HCT116 (cell line): Measurements from ENCODE around the gene FAM83D. TPM values are rescaled to one million over a fixed set of nuclear protein-coding genes. Genes with fewer than 3 reads are reported as not detected.

ENCODE experiments used
- ATAC-seq: fragments of 200-7000 bp; cut with Tn5 transposase; 2 replicates; pipeline ENCODE4 v1.9.1; 2020; ENCODE audit warnings: mild to moderate bottlenecking, moderate library complexity
- BruUV-seq: library from RNA; stranded (reverse); fragments of 400-500 nt; replicated peaks from 2 replicates; lab custom pipeline; 2021; lab: Mats Ljungman, UMichigan
- CTCF ChIA-PET: fragments of 300-600 bp; sonication (Branson Sonifier 250); formaldehyde crosslinking; loops from one replicate; lab custom pipeline; 2021; ENCODE audit warnings: antibody characterized with exemption; lab: Charles Lee
- POLR2A ChIA-PET: fragments of 300-600, 350-600 bp; sonication (Branson Sonifier 250); formaldehyde crosslinking; loops from one replicate; lab custom pipeline; 2021; ENCODE audit warnings: antibody characterized with exemption; lab: Charles Lee
- RAD21 ChIA-PET, 2 experiments: fragments of 300-600 bp; sonication (Branson Sonifier 250); formaldehyde crosslinking; loops; one replicate each; lab custom pipeline; 2023; ENCODE audit warnings: low total read pairs in 2 of 2; ENCODE audit not compliant: uncharacterized antibody in 2 of 2, unreplicated experiment in 2 of 2, low non-redundant PET in 1 of 2; lab: Charles Lee
- DNase-seq: peaks from one replicate; pipeline ENCODE4 v3.0.0-alpha.2; 2010; ENCODE audit warnings: low read depth, low spot score
- H2AFZ ChIP-seq: fragments of 200-600 bp; shearing (Covaris generic), sonication (generic); 2 replicates; pipeline ENCODE4 v1.6.1; 2017; ENCODE audit warnings: low read depth, mixed run types, mixed read lengths, antibody characterized with exemption, low read length; ENCODE audit not compliant: poor library complexity, severe bottlenecking
- H3K27ac ChIP-seq: 2 replicates; pipeline ENCODE4 v1.5.1; 2012; ENCODE audit warnings: low read depth, low read length
- H3K27me3 ChIP-seq: fragments of 200-600 bp; sonication (generic); 2 replicates; pipeline ENCODE4 v1.6.1; 2016; ENCODE audit warnings: mixed run types, low read length, mixed read lengths; ENCODE audit not compliant: insufficient read depth
- H3K36me3 ChIP-seq, 2 experiments: fragments of 200-500 bp in 1 of 2; fragments of 200-600 bp in 1 of 2; sonication (Bioruptor generic) in 1 of 2; sonication (generic) in 1 of 2; 2 replicates each; pipeline versions ENCODE4 v1.5.1 to v1.6.1; 2014 to 2016; ENCODE audit warnings: low read length in 2 of 2, inconsistent platforms in 1 of 2, mixed read lengths in 1 of 2, mixed run types in 1 of 2; ENCODE audit not compliant: insufficient read depth in 2 of 2, control insufficient read depth in 1 of 2
- H3K4me1 ChIP-seq, 2 experiments: fragments of 200-600 bp in 1 of 2; sonication (generic) in 1 of 2; 2 replicates each; pipeline versions ENCODE4 v1.5.1 to v1.6.1; 2012 to 2017; ENCODE audit warnings: low read length in 2 of 2, inconsistent platforms in 1 of 2, mild to moderate bottlenecking in 1 of 2, mixed read lengths in 1 of 2, mixed run types in 1 of 2, moderate library complexity in 1 of 2; ENCODE audit not compliant: insufficient read depth in 2 of 2, control insufficient read depth in 1 of 2
- H3K4me2 ChIP-seq: fragments of 200-600 bp; sonication (generic); 2 replicates; pipeline ENCODE4 v1.6.1; 2017; ENCODE audit warnings: mixed run types, low read length, mixed read lengths
- H3K4me3 ChIP-seq, 2 experiments: fragments of 200-600 bp in 1 of 2; sonication (generic) in 1 of 2; replicated peaks in 1 of 2; 2 replicates each; pipeline ENCODE4 v1.5.1; 2011 to 2016; ENCODE audit warnings: low read length in 2 of 2, control low read depth in 1 of 2, low read depth in 1 of 2, mild to moderate bottlenecking in 1 of 2, mixed read lengths in 1 of 2, mixed run types in 1 of 2
- H3K79me2 ChIP-seq: fragments of 200-600 bp; sonication (generic); 2 replicates; pipeline ENCODE4 v1.6.1; 2017; ENCODE audit warnings: mild to moderate bottlenecking, mixed run types, low read length, moderate library complexity, mixed read lengths; ENCODE audit not compliant: insufficient read depth
- H3K9ac ChIP-seq: fragments of 200-600 bp; sonication (generic); 2 replicates; pipeline ENCODE4 v1.6.1; 2016; ENCODE audit warnings: low read length, mixed read lengths
- H3K9me2 ChIP-seq: fragments of 200-600 bp; sonication (generic), shearing (Covaris generic); 2 replicates; pipeline ENCODE4 v1.6.1; 2017; ENCODE audit warnings: mixed run types, mild to moderate bottlenecking, moderate library complexity; ENCODE audit not compliant: insufficient read depth
- H3K9me3 ChIP-seq, 2 experiments: fragments of 200-500 bp in 1 of 2; fragments of 200-600 bp in 1 of 2; sonication (Bioruptor generic) in 1 of 2; sonication (generic) in 1 of 2; 2 replicates each; pipeline ENCODE4 v1.6.1; 2014 to 2017; ENCODE audit warnings: low read length in 2 of 2, mixed read lengths in 2 of 2, inconsistent platforms in 1 of 2, low read depth in 1 of 2, mild to moderate bottlenecking in 1 of 2, mixed run types in 1 of 2, moderate library complexity in 1 of 2; ENCODE audit not compliant: control insufficient read depth in 1 of 2, insufficient read depth in 1 of 2
- H4K20me1 ChIP-seq: fragments of 200-600 bp; sonication (generic), shearing (Covaris generic); 2 replicates; pipeline ENCODE4 v1.6.1; 2017; ENCODE audit warnings: mixed run types, mild to moderate bottlenecking, moderate library complexity; ENCODE audit not compliant: insufficient read depth
- CEBPB ChIP-seq: IDR thresholded peaks from 2 replicates; pipeline ENCODE4 v1.6.1; 2012; ENCODE audit warnings: low read depth
- EZH2phosphoT487 ChIP-seq: fragments of 200-600 bp; IDR thresholded peaks from 2 replicates; pipeline ENCODE4 v1.6.1; 2018; ENCODE audit warnings: antibody characterized with exemption, borderline replicate concordance
- FOSL1 ChIP-seq: IDR thresholded peaks from 2 replicates; pipeline ENCODE4 v1.6.1; 2012; ENCODE audit warnings: low read depth
- JUND ChIP-seq: IDR thresholded peaks from 2 replicates; pipeline ENCODE4 v1.6.1; 2012
- TCF7L2 ChIP-seq: IDR thresholded peaks from 2 replicates; pipeline ENCODE4 v1.7.0; 2011; ENCODE audit warnings: borderline replicate concordance, inconsistent platforms; ENCODE audit not compliant: insufficient read depth, insufficient read length; ENCODE audit errors: extremely low read depth
- intact Hi-C: fragments of 100-400 bp; cut with micrococcal nuclease; formaldehyde crosslinking; loops from 2 replicates; pipeline ENCODE4 v1.10.0; 2022
- total RNA-seq: library from RNA; stranded (reverse); gene quantifications from one replicate; pipeline ENCODE4 v1.2.1, GENCODE V29; 2021; ENCODE audit not compliant: unreplicated experiment

Gene FAM83D
- total RNA-seq, 1 experiment from 2014 or later, result 51.1 TPM

DNA sequence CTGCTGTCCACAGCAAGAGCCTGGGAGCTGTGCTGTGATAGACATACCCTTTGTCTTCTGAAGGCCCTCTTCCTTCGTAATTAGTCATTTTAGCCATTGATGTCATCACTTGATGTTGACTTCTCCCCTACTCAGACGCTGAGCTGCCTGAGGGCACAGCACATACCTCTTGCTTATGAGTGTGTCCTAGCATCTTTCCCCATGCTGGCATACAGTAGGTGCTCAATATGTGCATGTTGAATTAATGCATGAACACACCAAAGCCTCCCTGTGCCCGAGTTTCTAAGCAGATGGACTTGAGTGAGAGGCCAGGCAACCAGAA is 35.8 kb upstream of the FAM83D start:
- Histone ChIP-seq H2AFZ (no peak overlapping the region), H3K27ac (no peak overlapping the region), H3K27me3 (no peaks in the 10 kb centered on the region), H3K9me3 (no peaks in the 10 kb centered on the region), H3K4me1 (peaks cover 5 to 17% of the 10 kb centered on the region in 2 experiments; a peak in 3 of 4 replicates), H3K4me2 (no peak overlapping the region), H3K9ac (no peak overlapping the region), H3K4me3 (no peak overlapping the region), H3K79me2 (no peaks in the 10 kb centered on the region), H4K20me1 (no peaks in the 10 kb centered on the region), H3K9me2 (no peaks in the 10 kb centered on the region), H3K36me3 (no peaks in the 10 kb centered on the region)
- DNase-seq (no peak), ATAC-seq (no peak)
- intact Hi-C loops, result loop anchor here (5.0 kb wide), 1 partner anchor 157 kb away; no protein-coding TSS in a partner anchor
- RAD21 ChIA-PET, result no interaction called here
- CTCF ChIA-PET, result no interaction called here
- BruUV-seq, result no TSS peak
- POLR2A ChIA-PET, result no interaction called here
- TF ChIP-seq TCF7L2, result no peak
- TF ChIP-seq CEBPB, result no peak
- TF ChIP-seq JUND, result no peak
- no peak for TF ChIP-seq EZH2phosphoT487
- TF ChIP-seq, all 23 proteins: peak for 0

DNA sequence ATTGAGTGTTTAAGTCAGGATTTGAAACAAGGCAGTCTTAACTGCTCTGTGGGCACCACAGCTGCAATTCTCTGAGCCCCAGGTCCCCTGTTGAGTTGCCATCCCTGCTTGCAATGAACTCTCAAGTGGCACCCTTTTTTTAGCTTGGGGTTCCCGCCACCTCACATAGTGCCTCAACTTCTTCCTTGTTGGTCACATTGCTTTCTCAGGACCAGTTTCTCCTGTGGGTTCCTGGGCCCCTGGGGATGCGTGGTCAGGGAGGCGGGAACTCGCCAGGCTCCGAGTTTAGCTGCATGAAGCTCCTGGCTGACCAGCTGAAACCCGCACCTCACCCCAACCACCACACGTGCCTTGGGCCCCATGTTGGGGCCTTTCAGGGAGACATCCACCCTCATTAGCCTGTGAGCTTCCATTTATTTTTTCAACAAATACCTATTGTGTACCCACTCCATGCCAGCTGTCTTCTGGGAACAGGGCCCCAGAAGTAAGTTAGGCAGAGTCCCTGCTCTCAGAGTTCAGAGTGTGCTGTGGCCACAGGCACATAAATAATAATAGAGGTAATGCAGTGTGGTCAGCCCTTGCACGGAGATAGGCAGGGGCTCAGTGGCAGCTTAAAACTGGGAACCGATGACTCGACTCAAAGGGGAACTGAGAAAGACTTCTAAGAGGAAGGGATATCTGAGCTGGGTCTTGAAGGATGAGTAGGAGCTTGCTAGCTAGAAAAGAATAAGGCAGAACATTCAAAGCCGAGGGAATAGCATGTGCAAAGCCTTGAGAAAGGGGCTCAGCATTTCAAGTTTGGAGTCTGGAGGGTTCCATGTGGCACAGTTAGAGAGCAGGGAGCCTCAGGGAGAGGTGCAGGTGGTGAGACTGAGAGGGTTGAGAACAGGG is 33.9 kb upstream of the FAM83D start:
- no peak overlapping the region for H3K4me2 ChIP-seq
- POLR2A ChIA-PET, result no interaction called here
- H3K4me1 ChIP-seq, result peaks cover 5 to 17% of the 10 kb centered on the region in 2 experiments; a peak in 3 of 4 replicates
- H3K79me2 ChIP-seq, result no peaks in the 10 kb centered on the region
- ATAC-seq, result no peak
- H3K4me3 ChIP-seq, result no peak overlapping the region
- CTCF ChIA-PET, result interaction anchor here (0.9 to 1.8 kb wide), 5 partner anchors 32 to 243 kb away, joined by 3 to 6 read pairs (median 4); partner anchors contain the start of gene FAM83D
- DNase-seq, result no peak
- RAD21 ChIA-PET, result no interaction called here
- no peak overlapping the region for H3K9ac ChIP-seq
- no TSS peak for BruUV-seq
- no peaks in the 10 kb centered on the region for H3K36me3 ChIP-seq
- no peaks in the 10 kb centered on the region for H4K20me1 ChIP-seq
- no peaks in the 10 kb centered on the region for H3K9me3 ChIP-seq
- H3K27me3 ChIP-seq, result peaks cover under 1% of the 10 kb centered on the region; the same call in 1 of the 2 replicates
- H3K27ac ChIP-seq, result no peak overlapping the region
- intact Hi-C loops, result loop anchor here (5.0 kb wide), 1 partner anchor 155 kb away; no protein-coding TSS in a partner anchor
- TF ChIP-seq FOSL1, result no peak
- H3K9me2 ChIP-seq, result no peaks in the 10 kb centered on the region
- no peak overlapping the region for H2AFZ ChIP-seq
